GM12878 (cell line): ENCODE results near the gene DMPK. TPM values are rescaled to one million over a fixed set of nuclear protein-coding genes. Genes with fewer than 3 reads are reported as not detected.

Experiments used
- ATAC-seq: fragments of 200-7000 bp; cut with Tn5 transposase; 3 replicates; pipeline ENCODE4 v1.9.1; 2020; ENCODE audit warnings: mild to moderate bottlenecking, moderate library complexity
- BruUV-seq: library from RNA; stranded (reverse); fragments of 400-500 nt; replicated peaks from 2 replicates; lab custom pipeline; 2021; lab: Mats Ljungman, UMichigan
- CTCF ChIA-PET: fragments of 300-600 bp; sonication (Branson Sonifier 250); formaldehyde crosslinking; extraction: SDS; loops from one replicate; lab custom pipeline; 2021; ENCODE audit warnings: inconsistent platforms; lab: Yijun Ruan, JAX
- POLR2A ChIA-PET: fragments of 350-600 bp; formaldehyde crosslinking; extraction: SDS; loops from one replicate; lab custom pipeline; 2021; ENCODE audit warnings: inconsistent platforms; lab: Charles Lee
- RAD21 ChIA-PET: fragments of 300-600 bp; sonication (Branson Sonifier 250); formaldehyde crosslinking; loops from one replicate; lab custom pipeline; 2023; ENCODE audit warnings: antibody characterized with exemption; ENCODE audit not compliant: unreplicated experiment; lab: Charles Lee
- SMC1A ChIA-PET: fragments of 300-600 bp; sonication (Branson Sonifier 250); formaldehyde crosslinking; loops from one replicate; lab custom pipeline; 2023; ENCODE audit not compliant: unreplicated experiment, uncharacterized antibody; lab: Charles Lee
- DNase-seq: peaks from one replicate; pipeline ENCODE4 v3.0.0-alpha.2; 2011; ENCODE audit warnings: low read depth, low spot score
- FAIRE-seq: peaks from 3 replicates; lab custom pipeline; 2011; peaks lifted over from hg19 to GRCh38; lab: Jason Lieb, UNC
- H2AFZ ChIP-seq: 2 replicates; pipeline ENCODE4 v1.6.0; 2011; ENCODE audit warnings: low read depth, low read length, control low read depth; ENCODE audit not compliant: control insufficient read depth
- H3K27ac ChIP-seq: 2 replicates; pipeline ENCODE4 v1.5.1; 2011; ENCODE audit warnings: control low read depth; ENCODE audit not compliant: control insufficient read depth, insufficient read depth
- H3K27me3 ChIP-seq, 2 experiments: replicated peaks in 1 of 2; 2 replicates each; pipeline versions ENCODE4 v1.6.0 to v1.6.1; 2011; ENCODE audit warnings: low read length in 1 of 2; ENCODE audit not compliant: control insufficient read depth in 2 of 2, insufficient read depth in 2 of 2
- H3K36me3 ChIP-seq, 2 experiments: 2 replicates each; pipeline ENCODE4 v1.5.1; 2011; ENCODE audit warnings: low read length in 1 of 2; ENCODE audit not compliant: control insufficient read depth in 2 of 2, insufficient read depth in 2 of 2
- H3K4me1 ChIP-seq: 2 replicates; pipeline ENCODE4 v1.6.1; 2011; ENCODE audit warnings: mild to moderate bottlenecking, low read length, moderate library complexity, mixed read lengths; ENCODE audit not compliant: control insufficient read depth, insufficient read depth
- H3K4me2 ChIP-seq: 2 replicates; pipeline ENCODE4 v1.6.0; 2011; ENCODE audit warnings: control low read depth; ENCODE audit not compliant: control insufficient read depth, insufficient read depth
- H3K4me3 ChIP-seq: fragments of 200-600 bp; sonication (generic); 2 replicates; pipeline ENCODE4 v1.5.1; 2016
- H3K79me2 ChIP-seq: 2 replicates; pipeline ENCODE4 v1.6.0; 2011; ENCODE audit warnings: low read length; ENCODE audit not compliant: control insufficient read depth, insufficient read depth
- H3K9ac ChIP-seq: 2 replicates; pipeline ENCODE4 v1.8.0; 2011; ENCODE audit warnings: low read length, control low read depth, mixed read lengths; ENCODE audit not compliant: control insufficient read depth, insufficient read depth
- H3K9me3 ChIP-seq: replicated peaks from 3 replicates; pipeline ENCODE4 v1.5.1; 2011; ENCODE audit warnings: mild to moderate bottlenecking, low read length; ENCODE audit not compliant: control insufficient read depth, insufficient read depth
- H4K20me1 ChIP-seq: 2 replicates; pipeline ENCODE4 v1.6.0; 2011; ENCODE audit not compliant: control insufficient read depth, insufficient read depth
- ATF2 ChIP-seq: IDR thresholded peaks from 2 replicates; pipeline ENCODE4 v1.6.1; 2012; ENCODE audit warnings: low read length, inconsistent platforms
- EGR1 ChIP-seq, 2 experiments: IDR thresholded peaks; 1 replicate in 1 of 2; 2 replicates in 1 of 2; pipeline ENCODE4 v1.6.1; 2011 to 2012; ENCODE audit warnings: low read depth in 2 of 2, low read length in 2 of 2, borderline replicate concordance in 1 of 2, mild to moderate bottlenecking in 1 of 2, moderate library complexity in 1 of 2
- MYB ChIP-seq: fragments of 150-350 bp; IDR thresholded peaks from 2 replicates; pipeline ENCODE4 v1.6.1; 2014; ENCODE audit warnings: mild to moderate bottlenecking, low read depth, low read length, borderline replicate concordance
- POLR2A ChIP-seq: IDR thresholded peaks from 2 replicates; pipeline ENCODE4 v1.6.1; 2011; ENCODE audit warnings: low read depth, mild to moderate bottlenecking, low read length
- WRNIP1 ChIP-seq: IDR thresholded peaks from 2 replicates; pipeline ENCODE4 v1.6.1; 2011; ENCODE audit warnings: low read depth, low read length, improper control_type of control experiment, borderline replicate concordance
- WGBS: methylation state at CpG from one replicate; pipeline ENCODE4 v1.1.6; 2016; ENCODE audit warnings: low lambda C conversion rate; ENCODE audit not compliant: insufficient replicate concordance, insufficient coverage; ENCODE audit errors: missing lambda C conversion rate; 5-methylcytosine and 5-hydroxymethylcytosine counted together
- in situ Hi-C: fragments of 300-500 bp; cut with MboI; formaldehyde crosslinking; loops from 9 replicates; pipeline ENCODE4 v1.14.3; 2018; ENCODE audit warnings: mixed read lengths
- intact Hi-C: fragments of 100-400 bp; cut with micrococcal nuclease; formaldehyde crosslinking; loops from one replicate; pipeline ENCODE4 v1.14.2; 2022; ENCODE audit not compliant: unreplicated experiment
- polyA plus RNA-seq, 11 experiments: library from polyadenylated mRNA; depleted of rRNA in 4 of 11; unstranded in 6 of 11; stranded (reverse) in 5 of 11; fragments of >200 nt; fragmentation: Nextera tagmentation in 4 of 11; fragmentation: Illumina TruSeq in 1 of 11; extraction: Ambion mirVana in 4 of 11; extraction: Trizol in 1 of 11; gene quantifications; 1 replicate in 1 of 11; 2 replicates in 10 of 11; pipeline versions ENCODE4 v1.2.1 to v1.2.3, GENCODE V29; 2011 to 2016; ENCODE audit warnings: inconsistent platforms in 2 of 11, missing spikeins in 2 of 11, low read depth in 1 of 11
- total RNA-seq, 4 experiments: library from RNA; depleted of rRNA in 3 of 4; stranded (reverse); fragments of >200 nt in 3 of 4; fragmentation: Illumina TruSeq in 1 of 4; extraction: Trizol in 1 of 4; gene quantifications; 2 replicates each; pipeline versions ENCODE4 v1.2.1 to v1.2.3, GENCODE V29; 2013 to 2021

The DMPK gene
- total and polyA plus RNA-seq, 10 of the 15 experiments (the other 5 are each of a cell fraction or from before 2014, with no cell fraction given), result 0.60 to 33.6 (median 5.2) TPM

- TF ChIP-seq EGR1 (IDR thresholded peaks at IDR 0.05; ENCODE audit: borderline replicate concordance in 1 of 2, low read depth in 2 of 2, low read length in 2 of 2), result no peak
- TF ChIP-seq ATF2, result no peak
Observed at GRCh38 chr19:45785781-45786532, 3.7 kb upstream of the DMPK start (continued).

- Histone ChIP-seq H3K9ac (no peak overlapping the region), H3K4me2 (no peak overlapping the region), H3K79me2 (no peaks in the 10 kb centered on the region), H3K4me3 (no peak overlapping the region), H3K9me3 (no peaks in the 10 kb centered on the region), H3K4me1 (no peaks in the 10 kb centered on the region; the same call in 1 of the 2 replicates), H3K27ac (no peak overlapping the region), H3K36me3 (peaks cover 2 to 12% of the 10 kb centered on the region in 2 experiments; a peak in 3 of 4 replicates)
- in situ Hi-C loops (no loop called here), intact Hi-C loops (no loop called here)
- ChIA-PET POLR2A (no interaction called here), CTCF (no interaction called here), SMC1A (no interaction called here), RAD21 (no interaction called here)
- no peak for FAIRE-seq
- no peak for DNase-seq
- TF ChIP-seq POLR2A (0 out of 2 replicates have a peak, but pooled peaks have one; percentile 9), MYB (no peak), WRNIP1 (no peak)
- TF ChIP-seq, all 136 proteins: peak for 1
- Histone ChIP-seq H2AFZ (no peak overlapping the region), H3K27me3 (no peaks in the 10 kb centered on the region), H4K20me1 (no peaks in the 10 kb centered on the region)
- ATAC-seq, result no peak
- 71% methylated on average over 5 of the region's 5 CpGs for WGBS
- no TSS peak for BruUV-seq
Observed at GRCh38 chr19:45785097-45785496, 2.8 kb upstream of the DMPK start.
